Spleen (tissue), 11 donors: ENCODE results near the gene NDUFB11. TPM values are rescaled to one million over a fixed set of nuclear protein-coding genes. Genes with fewer than 3 reads are reported as not detected.
"Not testable (repeated sequence)": the region's sequence is repeated elsewhere in the genome, so short reads cannot be mapped to it uniquely, and the experiment has no call there.

Experiments
- DNase-seq: peaks from one replicate; pipeline ENCODE4 v3.0.0-alpha.2; 2020
- H3K27ac ChIP-seq, 8 donors: fragments of 200-600 bp; sonication (generic) in 7 of 8; 1 replicate in 4 of 8; 2 replicates in 4 of 8; pipeline versions ENCODE4 v1.5.0 to v1.8.0; 2016 to 2021; ENCODE audit warnings: inconsistent platforms in 4 of 8, mild to moderate bottlenecking in 4 of 8, moderate library complexity in 1 of 8
- H3K27me3 ChIP-seq, 7 donors: fragments of 200-600 bp; sonication (generic) in 6 of 7; replicated peaks in 1 of 7; 1 replicate in 4 of 7; 2 replicates in 3 of 7; pipeline versions ENCODE4 v1.5.0 to v1.8.0; 2016 to 2021; ENCODE audit warnings: inconsistent platforms in 3 of 7, mild to moderate bottlenecking in 1 of 7
- H3K36me3 ChIP-seq, 6 donors: fragments of 200-600 bp; sonication (generic) in 5 of 6; 1 replicate in 4 of 6; 2 replicates in 2 of 6; pipeline versions ENCODE4 v1.5.0 to v1.8.0; 2016 to 2021; ENCODE audit warnings: inconsistent platforms in 2 of 6
- H3K4me1 ChIP-seq, 6 donors: fragments of 200-600 bp; sonication (generic) in 5 of 6; 1 replicate in 3 of 6; 2 replicates in 3 of 6; pipeline versions ENCODE4 v1.5.0 to v1.8.0; 2016 to 2021; ENCODE audit warnings: inconsistent platforms in 3 of 6
- H3K4me3 ChIP-seq, 8 donors: fragments of 200-600 bp; sonication (generic) in 7 of 8; 1 replicate in 4 of 8; 2 replicates in 4 of 8; pipeline versions ENCODE4 v1.5.0 to v1.8.0; 2016 to 2021; ENCODE audit warnings: inconsistent platforms in 4 of 8, mild to moderate bottlenecking in 4 of 8, moderate library complexity in 2 of 8
- H3K9me3 ChIP-seq, 8 donors: fragments of 200-600 bp; sonication (generic) in 7 of 8; 1 replicate in 4 of 8; 2 replicates in 4 of 8; pipeline versions ENCODE4 v1.5.0 to v1.8.0; 2016 to 2021; ENCODE audit warnings: inconsistent platforms in 4 of 8
- CTCF ChIP-seq, 11 experiments: fragments of 200-600 bp in 7 of 11; fragments of 450-650 bp in 4 of 11; sonication (generic) in 4 of 11; IDR thresholded peaks in 8 of 11; conservative IDR thresholded peaks in 3 of 11; 1 replicate in 7 of 11; 2 replicates in 4 of 11; pipeline versions ENCODE4 v1.4.0 to v1.8.0; 2016 to 2021; ENCODE audit warnings: antibody characterized with exemption in 11 of 11, inconsistent platforms in 4 of 11, mild to moderate bottlenecking in 1 of 11
- POLR2A ChIP-seq, 3 donors: fragments of 450-650 bp; IDR thresholded peaks; one replicate each; pipeline ENCODE4 v1.5.1; 2017; ENCODE audit warnings: antibody characterized with exemption in 3 of 3, mild to moderate bottlenecking in 1 of 3
- POLR2AphosphoS5 ChIP-seq, 3 donors: sonication (generic); formaldehyde crosslinking; IDR thresholded peaks; one replicate each; pipeline ENCODE4 v1.5.1; 2017; ENCODE audit warnings: antibody characterized with exemption in 3 of 3
- WGBS, 5 donors: extraction: QIAGEN DNeasy Blood & Tissue Kit in 3 of 5; methylation state at CpG; one replicate each; pipeline versions ENCODE4 v1.1.5 to v1.1.7; 2013 to 2018; 5-methylcytosine and 5-hydroxymethylcytosine counted together
- intact Hi-C: fragments of 100-400 bp; cut with DNase I; formaldehyde crosslinking; loops from one replicate; pipeline ENCODE4 v1.15.0; 2023; ENCODE audit warnings: low total_unique reads
- polyA plus RNA-seq, 3 donors: library from polyadenylated mRNA; stranded (reverse); fragments of 200-250 nt; gene quantifications; one replicate each; pipeline ENCODE4 v1.2.1, GENCODE V29; 2013
- total RNA-seq, 7 donors: library from RNA; depleted of rRNA in 3 of 7; stranded (reverse); fragments of >200 nt in 3 of 7; fragmentation: NEBNext Ultra II Directional in 4 of 7; extraction: Animal tissue kit (Norgen Biotek cat#: 25700) in 4 of 7; gene quantifications; one replicate each; pipeline versions ENCODE4 v1.1.0 to v1.2.1, GENCODE V29; 2016 to 2021
- donor health status: healthy with polysubstance abuse.
- donor health status: DM: no; HTN: no; CAD: no; lungs with moderate emphysema.
- donor health status: DM: no; HTN: no; CAD: no.
- donor health status: Bipolar disorder and iron deficiency.
- donor health status: healthy.
- donor health status: DM: no; HTN: no; CAD: no.
- donor health status: DM: yes; HTN: yes; CAD: no.

NDUFB11 gene
- total and polyA plus RNA-seq, 10 donors: 42.7 to 88.7 (median 53.2) TPM

- intact Hi-C loops: no loop called here
- H3K27ac ChIP-seq: peak overlapping the region; percentile 60 to 90 (median 83)
- TF ChIP-seq POLR2AphosphoS5 (IDR thresholded peaks at IDR 0.05) (peak in 2 of 3 donors; percentile 74 to 76), POLR2A (IDR thresholded peaks at IDR 0.05) (no peak)
- peaks cover 0 to 12% (median 7%) of the 10 kb centered on the region in 6 donors for H3K4me1 ChIP-seq
- no peaks in the 10 kb centered on the region for H3K9me3 ChIP-seq
- H3K36me3 ChIP-seq: no peaks in the 10 kb centered on the region
- H3K27me3 ChIP-seq: no peaks in the 10 kb centered on the region
- peak; percentile 89 for DNase-seq
- peak overlapping the region; percentile 37 to 77 (median 44) for H3K4me3 ChIP-seq
- WGBS, 5 donors: 0 to 46% (median 0%) methylated on average over 20 to 31 of the region's 31 CpGs
Measured at GRCh38 chrX:47129157-47129898, 15.2 kb downstream of the NDUFB11 start.

DNA sequence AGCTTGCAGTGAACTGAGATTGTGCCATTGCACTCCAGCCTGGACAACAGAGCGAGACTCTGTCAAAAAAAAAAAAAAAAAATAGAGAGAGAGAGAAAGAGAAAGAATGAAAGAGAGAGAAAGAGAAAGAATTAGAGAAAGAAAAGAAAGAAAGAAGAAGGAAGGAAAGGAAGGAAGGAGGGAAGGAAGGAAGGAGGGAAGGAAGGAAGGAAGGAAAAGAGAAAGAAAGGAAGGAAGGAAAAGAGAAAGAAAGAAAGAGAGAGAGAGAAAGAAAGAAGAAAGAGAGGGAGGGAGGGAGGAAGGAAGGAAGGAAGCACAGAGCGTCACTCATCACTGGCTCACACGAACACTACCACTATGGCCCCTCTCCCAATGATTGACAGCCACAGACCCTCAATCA is 20.0 kb downstream of the NDUFB11 start:
- WGBS, 5 donors: 64 to 75% (median 66%) methylated on average over 3 of the region's 3 CpGs
- H3K9me3 ChIP-seq, intact Hi-C loops, H3K27ac ChIP-seq, H3K27me3 ChIP-seq, DNase-seq, H3K36me3 ChIP-seq, H3K4me3 ChIP-seq, H3K4me1 ChIP-seq: not testable (repeated sequence)

DNA sequence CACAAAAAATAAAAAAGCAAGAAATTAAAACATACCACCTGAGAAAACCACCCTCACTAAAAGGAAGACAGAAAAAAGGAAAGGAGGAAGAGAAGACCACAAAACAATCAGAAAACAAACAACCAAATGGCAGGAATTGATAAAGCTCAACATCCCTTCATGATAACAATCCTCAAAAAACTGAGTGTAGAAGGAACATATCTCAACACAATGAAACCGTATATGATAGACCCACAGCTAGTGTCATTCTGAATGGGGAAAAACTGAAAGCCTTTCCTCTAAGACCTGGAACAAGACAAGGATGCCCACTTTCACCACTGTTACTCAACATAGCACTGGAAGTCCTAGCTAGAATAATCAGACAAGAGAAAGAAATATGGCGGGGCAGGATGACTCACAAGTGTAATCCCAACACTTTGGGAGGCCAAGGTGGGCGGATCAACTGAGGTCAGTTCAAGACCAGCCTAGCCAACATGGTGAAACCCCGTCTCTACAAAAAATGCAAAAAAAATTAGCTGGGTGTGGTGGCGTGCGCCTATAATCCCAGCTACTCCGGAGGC is 27.9 kb downstream of the NDUFB11 start:
- H3K36me3 ChIP-seq, H3K27ac ChIP-seq, H3K4me3 ChIP-seq, DNase-seq, H3K27me3 ChIP-seq, intact Hi-C loops, H3K4me1 ChIP-seq, H3K9me3 ChIP-seq: not testable (repeated sequence)
- WGBS, 5 donors: 89 to 99% (median 95%) methylated on average over 7 of the region's 7 CpGs

GRCh38 chrX:47112316-47112954 is 32.1 kb downstream of the NDUFB11 start:
- 72 to 88% (median 78%) methylated on average over 8 to 9 of the region's 9 CpGs for WGBS, 5 donors
- DNase-seq: no peak
- TF ChIP-seq POLR2A (IDR thresholded peaks at IDR 0.05) (no peak), POLR2AphosphoS5 (IDR thresholded peaks at IDR 0.05) (no peak), CTCF (IDR thresholded peaks at IDR 0.05 in 8 of 11, conservative IDR thresholded peaks at IDR 0.05 in 3 of 11) (no peak)
- Histone ChIP-seq H3K27ac (no peak overlapping the region), H3K4me3 (no peak overlapping the region), H3K36me3 (no peaks in the 10 kb centered on the region), H3K27me3 (no peaks in the 10 kb centered on the region), H3K4me1 (no peaks in the 10 kb centered on the region), H3K9me3 (peaks cover 0 to 8% (median 0%) of the 10 kb centered on the region in 8 donors)
- intact Hi-C loops: no loop called here

GRCh38 chrX:47110936-47111615 is 33.4 kb downstream of the NDUFB11 start:
- intact Hi-C loops, H3K27me3 ChIP-seq, H3K4me3 ChIP-seq, H3K36me3 ChIP-seq, DNase-seq, H3K9me3 ChIP-seq, H3K4me1 ChIP-seq, H3K27ac ChIP-seq: not testable (repeated sequence)
- 94 to 98% (median 96%) methylated on average over 19 to 36 of the region's 40 CpGs for WGBS, 5 donors

GRCh38 chrX:47101206-47101605 is 43.3 kb downstream of the NDUFB11 start:
- H3K4me3 ChIP-seq: no peak overlapping the region
- intact Hi-C loops: no loop called here
- peaks cover 0 to 12% (median 0%) of the 10 kb centered on the region in 7 donors for H3K27me3 ChIP-seq
- no peaks in the 10 kb centered on the region for H3K4me1 ChIP-seq
- DNase-seq: no peak
- no peaks in the 10 kb centered on the region for H3K36me3 ChIP-seq
- H3K27ac ChIP-seq: no peak overlapping the region
- 67 to 97% (median 92%) methylated on average over 4 of the region's 4 CpGs for WGBS, 5 donors
- no peaks in the 10 kb centered on the region for H3K9me3 ChIP-seq
- TF ChIP-seq POLR2A (IDR thresholded peaks at IDR 0.05) (no peak), POLR2AphosphoS5 (IDR thresholded peaks at IDR 0.05) (no peak), CTCF (IDR thresholded peaks at IDR 0.05 in 8 of 11, conservative IDR thresholded peaks at IDR 0.05 in 3 of 11) (no peak)
